GM12878 (cell line): Measurements from ENCODE around the gene TOP1. TPM values are rescaled to one million over a fixed set of nuclear protein-coding genes. Genes with fewer than 3 reads are reported as not detected.
A peak's percentile ranks its signal among the peaks of the same experiment; 100 is the strongest.

ENCODE experiments used
- CREB1 ChIP-seq: IDR thresholded peaks from 2 replicates; pipeline ENCODE4 v1.6.1; 2012; ENCODE audit warnings: low read depth, mild to moderate bottlenecking, inconsistent platforms
- ESRRA ChIP-seq: IDR thresholded peaks from 2 replicates; pipeline ENCODE4 v1.6.1; 2012; ENCODE audit warnings: mild to moderate bottlenecking, low read length, improper control_type of control experiment
- FOS ChIP-seq: IDR thresholded peaks from 3 replicates; pipeline ENCODE4 v1.6.1; 2011; ENCODE audit warnings: borderline replicate concordance; ENCODE audit not compliant: insufficient read length; ENCODE audit errors: extremely low read depth
- GATAD2B ChIP-seq: fragments of 450-650 bp; conservative IDR thresholded peaks from 2 replicates; pipeline ENCODE4 v1.6.1; 2017; ENCODE audit warnings: low read depth, mild to moderate bottlenecking, moderate library complexity
- IKZF1 ChIP-seq: fragments of 450-650 bp; conservative IDR thresholded peaks from 2 replicates; pipeline ENCODE4 v1.6.1; 2017; ENCODE audit warnings: antibody characterized with exemption, mild to moderate bottlenecking
- IKZF2 ChIP-seq, 2 experiments: fragments of 450-650 bp; IDR thresholded peaks; 2 replicates each; pipeline ENCODE4 v1.6.1; 2017; ENCODE audit warnings: mild to moderate bottlenecking in 2 of 2, moderate library complexity in 2 of 2
- IRF4 ChIP-seq: IDR thresholded peaks from 2 replicates; pipeline ENCODE4 v1.6.1; 2011; ENCODE audit warnings: low read depth, low read length
- MEF2B ChIP-seq: fragments of 450-650 bp; IDR thresholded peaks from 2 replicates; pipeline ENCODE4 v1.6.1; 2018; ENCODE audit warnings: mild to moderate bottlenecking, moderate library complexity; ENCODE audit not compliant: partially characterized antibody, poor library complexity, severe bottlenecking
- MYC ChIP-seq: IDR thresholded peaks from 2 replicates; pipeline ENCODE4 v1.6.1; 2011; ENCODE audit warnings: mild to moderate bottlenecking, low read length, moderate library complexity, inconsistent platforms; ENCODE audit not compliant: insufficient read depth, insufficient replicate concordance, insufficient read length, severe bottlenecking
- NFIC ChIP-seq: IDR thresholded peaks from 2 replicates; pipeline ENCODE4 v1.6.1; 2012; ENCODE audit warnings: low read depth, mild to moderate bottlenecking, inconsistent platforms, low read length, moderate library complexity
- NR2C1 ChIP-seq: fragments of 450-650 bp; IDR thresholded peaks from 2 replicates; pipeline ENCODE4 v1.6.1; 2017; ENCODE audit warnings: antibody characterized with exemption, mild to moderate bottlenecking, moderate library complexity
- POLR2AphosphoS5 ChIP-seq: IDR thresholded peaks from 2 replicates; pipeline ENCODE4 v1.6.1; 2011; ENCODE audit warnings: mild to moderate bottlenecking, low read length, inconsistent platforms
- RBBP5 ChIP-seq: fragments of 200-600 bp; sonication (generic); conservative IDR thresholded peaks from 2 replicates; pipeline ENCODE4 v1.6.1; 2016
- RELA ChIP-seq: fragments of 450-650 bp; IDR thresholded peaks from 2 replicates; pipeline ENCODE4 v1.8.0; 2014; ENCODE audit warnings: borderline replicate concordance; ENCODE audit not compliant: partially characterized antibody
- REST ChIP-seq: IDR thresholded peaks from 2 replicates; pipeline ENCODE4 v1.6.1; 2012; ENCODE audit warnings: mild to moderate bottlenecking, low read depth, low read length
- RFX5 ChIP-seq: IDR thresholded peaks from 2 replicates; pipeline ENCODE4 v1.6.1; 2011; ENCODE audit warnings: low read depth, low read length, improper control_type of control experiment
- TBL1XR1 ChIP-seq: IDR thresholded peaks from 2 replicates; pipeline ENCODE4 v1.6.1; 2012; ENCODE audit warnings: low read depth, low read length, improper control_type of control experiment
- ZBTB11 ChIP-seq: fragments of 450-650 bp; formaldehyde crosslinking; IDR thresholded peaks from 2 replicates; pipeline ENCODE4 v1.5.0; 2022; ENCODE audit warnings: mild to moderate bottlenecking, missing genetic modification characterization
- polyA plus RNA-seq, 11 experiments: library from polyadenylated mRNA; depleted of rRNA in 4 of 11; unstranded in 6 of 11; stranded (reverse) in 5 of 11; fragments of >200 nt; fragmentation: Nextera tagmentation in 4 of 11; fragmentation: Illumina TruSeq in 1 of 11; extraction: Ambion mirVana in 4 of 11; extraction: Trizol in 1 of 11; gene quantifications; 1 replicate in 1 of 11; 2 replicates in 10 of 11; pipeline versions ENCODE4 v1.2.1 to v1.2.3, GENCODE V29; 2011 to 2016; ENCODE audit warnings: inconsistent platforms in 2 of 11, missing spikeins in 2 of 11, low read depth in 1 of 11
- total RNA-seq, 4 experiments: library from RNA; depleted of rRNA in 3 of 4; stranded (reverse); fragments of >200 nt in 3 of 4; fragmentation: Illumina TruSeq in 1 of 4; extraction: Trizol in 1 of 4; gene quantifications; 2 replicates each; pipeline versions ENCODE4 v1.2.1 to v1.2.3, GENCODE V29; 2013 to 2021
- TF ChIP-seq, protein P1 (sequence below): fragments of 450-650 bp; IDR thresholded peaks from 2 replicates; pipeline ENCODE4 v1.6.1; 2017; ENCODE audit warnings: mild to moderate bottlenecking
- TF ChIP-seq, protein P2 (sequence below): fragments of 450-650 bp; IDR thresholded peaks from 2 replicates; pipeline ENCODE4 v1.6.1; 2017; ENCODE audit warnings: mild to moderate bottlenecking, low read depth, inconsistent platforms; ENCODE audit not compliant: poor library complexity, severe bottlenecking

TOP1 gene
- total and polyA plus RNA-seq, 10 of the 15 experiments (the other 5 are each of a cell fraction or from before 2014, with no cell fraction given): 21.5 to 128 (median 47.3) TPM

- TF ChIP-seq MEF2B (peak; percentile 99), POLR2AphosphoS5 (no peak), RBBP5 (no peak), IKZF1 (peak; percentile 94), REST (no peak), NR2C1 (no peak), NFIC (no peak; the same call in 1 of the 2 replicates), GATAD2B (peak; percentile 89), TBL1XR1 (peak; percentile 82), ZBTB11 (CRISPR knock-in tag) (no peak), CREB1 (peak; percentile 95), ESRRA (no peak), MYC (no peak), RELA (peak; percentile 96), FOS (no peak), IRF4 (peak; percentile 66), RFX5 (no peak), IKZF2 (IDR thresholded peaks at IDR 0.05) (peak; percentile 83 to 91)
- TF ChIP-seq, protein P1, sequence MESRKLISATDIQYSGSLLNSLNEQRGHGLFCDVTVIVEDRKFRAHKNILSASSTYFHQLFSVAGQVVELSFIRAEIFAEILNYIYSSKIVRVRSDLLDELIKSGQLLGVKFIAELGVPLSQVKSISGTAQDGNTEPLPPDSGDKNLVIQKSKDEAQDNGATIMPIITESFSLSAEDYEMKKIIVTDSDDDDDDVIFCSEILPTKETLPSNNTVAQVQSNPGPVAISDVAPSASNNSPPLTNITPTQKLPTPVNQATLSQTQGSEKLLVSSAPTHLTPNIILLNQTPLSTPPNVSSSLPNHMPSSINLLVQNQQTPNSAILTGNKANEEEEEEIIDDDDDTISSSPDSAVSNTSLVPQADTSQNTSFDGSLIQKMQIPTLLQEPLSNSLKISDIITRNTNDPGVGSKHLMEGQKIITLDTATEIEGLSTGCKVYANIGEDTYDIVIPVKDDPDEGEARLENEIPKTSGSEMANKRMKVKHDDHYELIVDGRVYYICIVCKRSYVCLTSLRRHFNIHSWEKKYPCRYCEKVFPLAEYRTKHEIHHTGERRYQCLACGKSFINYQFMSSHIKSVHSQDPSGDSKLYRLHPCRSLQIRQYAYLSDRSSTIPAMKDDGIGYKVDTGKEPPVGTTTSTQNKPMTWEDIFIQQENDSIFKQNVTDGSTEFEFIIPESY: no peak
- TF ChIP-seq, protein P2, sequence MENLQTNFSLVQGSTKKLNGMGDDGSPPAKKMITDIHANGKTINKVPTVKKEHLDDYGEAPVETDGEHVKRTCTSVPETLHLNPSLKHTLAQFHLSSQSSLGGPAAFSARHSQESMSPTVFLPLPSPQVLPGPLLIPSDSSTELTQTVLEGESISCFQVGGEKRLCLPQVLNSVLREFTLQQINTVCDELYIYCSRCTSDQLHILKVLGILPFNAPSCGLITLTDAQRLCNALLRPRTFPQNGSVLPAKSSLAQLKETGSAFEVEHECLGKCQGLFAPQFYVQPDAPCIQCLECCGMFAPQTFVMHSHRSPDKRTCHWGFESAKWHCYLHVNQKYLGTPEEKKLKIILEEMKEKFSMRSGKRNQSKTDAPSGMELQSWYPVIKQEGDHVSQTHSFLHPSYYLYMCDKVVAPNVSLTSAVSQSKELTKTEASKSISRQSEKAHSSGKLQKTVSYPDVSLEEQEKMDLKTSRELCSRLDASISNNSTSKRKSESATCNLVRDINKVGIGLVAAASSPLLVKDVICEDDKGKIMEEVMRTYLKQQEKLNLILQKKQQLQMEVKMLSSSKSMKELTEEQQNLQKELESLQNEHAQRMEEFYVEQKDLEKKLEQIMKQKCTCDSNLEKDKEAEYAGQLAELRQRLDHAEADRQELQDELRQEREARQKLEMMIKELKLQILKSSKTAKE: peak; percentile 96
Observed at GRCh38 chr20:41133709-41134361, 105.2 kb downstream of the TOP1 start (continued).
